C4-2B (cell line): Measurements from ENCODE around the gene DUSP6.

ENCODE experiments used
- H3K27ac ChIP-seq: fragments of 450-650 bp; 2 replicates; pipeline ENCODE4 v1.5.1; 2017
- CTCF ChIP-seq: fragments of 450-650 bp; conservative IDR thresholded peaks from 2 replicates; pipeline ENCODE4 v1.5.1; 2017; ENCODE audit warnings: mild to moderate bottlenecking
- ZFX ChIP-seq: fragments of 450-650 bp; IDR thresholded peaks from 2 replicates; pipeline ENCODE4 v1.6.1; 2017

The DUSP6 gene

GRCh38 chr12:89364058-89364457, 11.8 kb upstream of the DUSP6 start:
- TF ChIP-seq ZFX = no peak
- TF ChIP-seq CTCF = no peak
- H3K27ac ChIP-seq = no peak overlapping the region

DNA sequence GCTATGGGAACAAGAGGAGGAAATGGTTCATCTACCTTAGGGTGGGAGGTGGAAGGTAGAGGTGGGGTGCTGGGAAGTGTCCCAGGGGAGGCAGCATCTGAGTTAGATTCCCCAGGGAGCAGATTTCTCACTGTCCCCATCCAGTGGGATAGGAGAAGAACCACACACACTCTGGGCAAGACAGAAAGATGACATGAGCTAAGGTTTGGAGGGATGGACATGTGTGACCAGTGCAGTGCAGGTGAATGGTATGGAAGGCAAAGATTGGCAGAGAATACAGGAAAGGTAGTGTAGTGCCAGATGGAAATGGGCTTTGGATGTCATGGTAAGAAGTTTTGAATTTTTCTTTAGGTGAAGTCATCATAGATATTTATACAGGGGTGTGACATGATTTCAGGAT, 11.3 kb upstream of the DUSP6 start:
- H3K27ac ChIP-seq = no peak overlapping the region
- no peak for TF ChIP-seq ZFX
- TF ChIP-seq CTCF = no peak

DNA sequence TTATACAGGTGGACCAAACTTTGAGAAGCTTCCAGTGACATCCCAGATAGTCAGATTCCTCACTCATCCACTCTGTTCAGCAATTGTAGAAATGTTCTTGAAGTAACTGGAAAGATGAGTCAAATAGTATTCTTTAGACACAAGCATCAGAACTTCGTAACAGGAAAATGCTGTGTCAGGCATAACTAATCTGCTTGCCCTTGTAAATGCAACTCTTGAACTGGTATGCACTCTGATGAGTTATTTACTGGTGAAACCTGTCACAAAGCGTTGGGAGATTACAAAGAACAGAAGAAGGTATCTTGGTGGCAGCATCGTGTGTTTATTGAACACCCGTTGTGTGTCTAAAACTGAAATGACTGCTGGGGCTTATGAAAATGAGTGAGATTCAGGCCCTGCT, 10.8 kb upstream of the DUSP6 start:
- TF ChIP-seq CTCF (no peak), ZFX (no peak)
- no peak overlapping the region for H3K27ac ChIP-seq

- TF ChIP-seq CTCF (no peak), ZFX (no peak)
Measured at GRCh38 chr12:89359615-89360014, 7.3 kb upstream of the DUSP6 start.

GRCh38 chr12:89358805-89359204, 6.5 kb upstream of the DUSP6 start:
- H3K27ac ChIP-seq = no peak overlapping the region
- TF ChIP-seq ZFX = no peak
- TF ChIP-seq CTCF = no peak

More at GRCh38 chr12:89359615-89360014, 7.3 kb upstream of the DUSP6 start:
- no peak overlapping the region for H3K27ac ChIP-seq

- H3K27ac ChIP-seq = no peak overlapping the region
- TF ChIP-seq ZFX = no peak
Measured at GRCh38 chr12:89357297-89357730, 5.0 kb upstream of the DUSP6 start.

- no peak overlapping the region for H3K27ac ChIP-seq
- TF ChIP-seq ZFX (no peak), CTCF (no peak)
Measured at GRCh38 chr12:89356069-89356665, 3.9 kb upstream of the DUSP6 start.

GRCh38 chr12:89355243-89356068, 3.2 kb upstream of the DUSP6 start:
- no peak for TF ChIP-seq ZFX
- TF ChIP-seq CTCF = no peak; the same call in 1 of the 2 replicates
- no peak overlapping the region for H3K27ac ChIP-seq
